Ishikawa (cell line): Measurements from ENCODE around the gene CCDC200.
A peak's percentile ranks its signal among the peaks of the same experiment; 100 is the strongest.

ENCODE experiments used
- CREB1 ChIP-seq: IDR thresholded peaks from 2 replicates; pipeline ENCODE4 v1.6.1; 2012; ENCODE audit warnings: low read depth
- EGR1 ChIP-seq: IDR thresholded peaks from 2 replicates; pipeline ENCODE4 v1.6.1; 2012
- EP300 ChIP-seq: IDR thresholded peaks from 2 replicates; pipeline ENCODE4 v1.6.1; 2012; ENCODE audit warnings: borderline replicate concordance
- FOXM1 ChIP-seq: IDR thresholded peaks from 2 replicates; pipeline ENCODE4 v1.6.1; 2012; ENCODE audit warnings: low read depth, borderline replicate concordance
- MAX ChIP-seq: IDR thresholded peaks from 2 replicates; pipeline ENCODE4 v1.6.1; 2012
- NFIC ChIP-seq: IDR thresholded peaks from 2 replicates; pipeline ENCODE4 v1.6.1; 2012
- RAD21 ChIP-seq: IDR thresholded peaks from 2 replicates; pipeline ENCODE4 v1.6.1; 2012; ENCODE audit warnings: low read depth
- REST ChIP-seq: IDR thresholded peaks from 2 replicates; pipeline ENCODE4 v1.6.1; 2012; ENCODE audit warnings: low read depth, mild to moderate bottlenecking
- TAF1 ChIP-seq: IDR thresholded peaks from 2 replicates; pipeline ENCODE4 v1.6.1; 2012; ENCODE audit warnings: low read depth, mild to moderate bottlenecking
- TCF12 ChIP-seq: IDR thresholded peaks from 2 replicates; pipeline ENCODE4 v1.6.1; 2012; ENCODE audit warnings: low read depth
- USF1 ChIP-seq: IDR thresholded peaks from 2 replicates; pipeline ENCODE4 v1.6.1; 2012
- YY1 ChIP-seq: IDR thresholded peaks from 2 replicates; pipeline ENCODE4 v1.6.1; 2012; ENCODE audit warnings: low read depth
- ZBTB7A ChIP-seq: IDR thresholded peaks from 2 replicates; pipeline ENCODE4 v1.6.1; 2012; ENCODE audit warnings: low read depth

CCDC200 gene

GRCh38 chr17:43215341-43215740 lies 13.1 kb downstream of the CCDC200 start:
- TF ChIP-seq USF1 (no peak), EGR1 (no peak)

GRCh38 chr17:43213545-43213944 lies 14.9 kb downstream of the CCDC200 start:
- TF ChIP-seq ZBTB7A (no peak), EP300 (no peak), EGR1 (no peak), TCF12 (no peak), NFIC (no peak), FOXM1 (no peak), CREB1 (no peak), REST (no peak)

GRCh38 chr17:43212641-43213490 lies 15.6 kb downstream of the CCDC200 start:
- TF ChIP-seq RAD21 (no peak), TAF1 (no peak), REST (no peak), USF1 (no peak), EP300 (no peak), ZBTB7A (no peak), CREB1 (no peak), NFIC (no peak), MAX (no peak), YY1 (no peak), FOXM1 (no peak)

- TF ChIP-seq NFIC (peak; percentile 17), REST (no peak), ZBTB7A (no peak; the same call in 1 of the 2 replicates), TCF12 (0 out of 2 replicates have a peak, but pooled peaks have one; percentile 10), TAF1 (peak; percentile 60; the same call in 1 of the 2 replicates), CREB1 (no peak)
These were observed 16.7 kb downstream of the CCDC200 start, which contains the start of gene TMEM106A for GRCh38 chr17:43211480-43212402. TSS of gene TMEM106A (plus strand) at chr17:43211875. CDS start at chr17:43213042, 1,167 bp downstream.
